ENCODE results near the gene SLC35A3.
A peak's percentile ranks its signal among the peaks of the same experiment; 100 is the strongest.

GRCh38 chr1:100037927-100038659 is 68.3 kb downstream of the SLC35A3 start:
- TF ChIP-seq, protein P1, sequence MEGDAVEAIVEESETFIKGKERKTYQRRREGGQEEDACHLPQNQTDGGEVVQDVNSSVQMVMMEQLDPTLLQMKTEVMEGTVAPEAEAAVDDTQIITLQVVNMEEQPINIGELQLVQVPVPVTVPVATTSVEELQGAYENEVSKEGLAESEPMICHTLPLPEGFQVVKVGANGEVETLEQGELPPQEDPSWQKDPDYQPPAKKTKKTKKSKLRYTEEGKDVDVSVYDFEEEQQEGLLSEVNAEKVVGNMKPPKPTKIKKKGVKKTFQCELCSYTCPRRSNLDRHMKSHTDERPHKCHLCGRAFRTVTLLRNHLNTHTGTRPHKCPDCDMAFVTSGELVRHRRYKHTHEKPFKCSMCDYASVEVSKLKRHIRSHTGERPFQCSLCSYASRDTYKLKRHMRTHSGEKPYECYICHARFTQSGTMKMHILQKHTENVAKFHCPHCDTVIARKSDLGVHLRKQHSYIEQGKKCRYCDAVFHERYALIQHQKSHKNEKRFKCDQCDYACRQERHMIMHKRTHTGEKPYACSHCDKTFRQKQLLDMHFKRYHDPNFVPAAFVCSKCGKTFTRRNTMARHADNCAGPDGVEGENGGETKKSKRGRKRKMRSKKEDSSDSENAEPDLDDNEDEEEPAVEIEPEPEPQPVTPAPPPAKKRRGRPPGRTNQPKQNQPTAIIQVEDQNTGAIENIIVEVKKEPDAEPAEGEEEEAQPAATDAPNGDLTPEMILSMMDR (IDR thresholded peaks at IDR 0.05 in 2 of 3, conservative IDR thresholded peaks at IDR 0.05 in 1 of 3; ENCODE audit: borderline replicate concordance in 1 of 3, insufficient read depth in 1 of 3, low read depth in 2 of 3, low read length in 2 of 3) = no peak
- TF ChIP-seq POLR2AphosphoS5 (IDR thresholded peaks at IDR 0.05; ENCODE audit: low read depth, low read length) (peak; percentile 97), FOSL1 (IDR thresholded peaks at IDR 0.05; ENCODE audit: low read depth) (no peak), REST (IDR thresholded peaks at IDR 0.05; ENCODE audit: low read depth) (no peak), RAD21 (IDR thresholded peaks at IDR 0.05; ENCODE audit: low read depth) (no peak), POLR2A (IDR thresholded peaks at IDR 0.05; ENCODE audit: borderline replicate concordance, extremely low read depth, insufficient read depth, insufficient read length) (peak; percentile 76), TCF7L2 (IDR thresholded peaks at IDR 0.05; ENCODE audit: borderline replicate concordance, extremely low read depth, insufficient read depth, insufficient read length) (peak; percentile 48), EZH2 (IDR thresholded peaks at IDR 0.05) (no peak), SIN3A (IDR thresholded peaks at IDR 0.05; ENCODE audit: low read depth) (peak; percentile 92)
- TF ChIP-seq, protein P2, sequence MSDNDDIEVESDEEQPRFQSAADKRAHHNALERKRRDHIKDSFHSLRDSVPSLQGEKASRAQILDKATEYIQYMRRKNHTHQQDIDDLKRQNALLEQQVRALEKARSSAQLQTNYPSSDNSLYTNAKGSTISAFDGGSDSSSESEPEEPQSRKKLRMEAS (IDR thresholded peaks at IDR 0.05) = peak; percentile 71
